ENCODE data around the gene ALB. TPM values are rescaled to one million over a fixed set of nuclear protein-coding genes. Genes with fewer than 3 reads are reported as not detected.
A peak's percentile ranks its signal among the peaks of the same experiment; 100 is the strongest.

Gene ALB
- polyA plus RNA-seq, 4 donors, result 2.0 to 61.1 (median 3.3) TPM

DNA sequence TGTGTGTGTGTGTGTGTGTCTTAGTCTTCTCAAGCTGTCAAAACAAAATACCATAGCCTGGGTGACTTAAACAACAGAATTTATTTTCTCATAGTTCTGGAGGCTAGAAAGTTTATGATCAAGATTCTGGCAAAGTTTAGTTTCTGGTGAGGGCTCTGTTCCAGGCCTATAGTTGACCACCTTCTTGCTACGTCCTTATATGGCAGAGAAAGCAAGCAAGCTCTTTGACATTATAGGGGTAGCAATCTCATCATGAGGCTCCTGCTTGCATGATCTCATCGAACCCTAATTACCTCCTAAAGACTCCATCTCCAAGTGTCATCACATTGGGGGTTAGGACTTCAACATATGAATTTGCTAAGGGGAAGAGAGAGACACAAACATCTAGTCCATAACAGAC is 25.0 kb downstream of the ALB start:
- no peak for DNase-seq (ENCODE audit: low read depth in 4 of 4, low spot score in 3 of 4)

DNA sequence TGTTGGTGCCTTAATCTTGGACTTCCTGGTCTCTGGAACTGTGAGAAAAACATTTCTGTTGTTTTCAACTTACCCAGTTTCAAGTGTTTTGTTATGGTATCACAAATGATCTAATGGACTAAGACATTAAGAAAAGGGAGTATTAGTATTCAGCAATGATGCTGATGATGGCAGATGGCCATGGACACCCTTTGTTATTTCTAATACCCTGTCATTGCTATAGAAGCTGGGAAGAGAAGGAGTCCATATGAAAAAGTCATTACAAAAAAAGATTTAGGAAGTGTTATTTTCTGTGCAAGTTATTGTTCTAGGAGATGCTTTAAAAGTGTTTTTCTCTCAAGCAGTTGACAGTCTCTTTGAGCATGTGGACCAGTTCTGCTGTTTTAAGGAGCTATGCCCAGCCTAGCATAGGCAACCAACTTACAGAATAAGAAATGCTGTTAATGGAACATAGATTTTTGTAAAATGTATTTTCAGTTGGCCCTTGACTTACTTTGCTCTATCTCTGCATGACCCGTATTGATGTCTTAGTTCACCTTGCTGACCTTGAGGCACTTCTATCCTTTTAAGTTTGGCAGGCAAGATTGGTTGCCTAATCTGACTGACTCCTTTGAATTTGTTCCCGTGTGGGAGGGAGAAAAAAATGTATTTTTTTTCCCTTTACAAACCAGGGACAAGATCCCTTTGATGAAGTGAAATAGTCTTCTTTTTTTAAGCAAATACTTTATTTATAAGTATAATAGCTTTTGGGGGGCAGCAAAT is 25.9 kb downstream of the ALB start:
- no peak for DNase-seq (ENCODE audit: low read depth in 4 of 4, low spot score in 3 of 4)

DNA sequence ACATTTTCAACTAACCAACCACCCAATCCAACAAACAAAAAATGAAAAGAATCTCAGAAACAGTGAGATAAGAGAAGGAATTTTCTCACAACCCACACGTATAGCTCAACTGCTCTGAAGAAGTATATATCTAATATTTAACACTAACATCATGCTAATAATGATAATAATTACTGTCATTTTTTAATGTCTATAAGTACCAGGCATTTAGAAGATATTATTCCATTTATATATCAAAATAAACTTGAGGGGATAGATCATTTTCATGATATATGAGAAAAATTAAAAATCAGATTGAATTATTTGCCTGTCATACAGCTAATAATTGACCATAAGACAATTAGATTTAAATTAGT is 27.7 kb downstream of the ALB start:
- no peak for DNase-seq (ENCODE audit: low read depth in 4 of 4, low spot score in 3 of 4)

DNA sequence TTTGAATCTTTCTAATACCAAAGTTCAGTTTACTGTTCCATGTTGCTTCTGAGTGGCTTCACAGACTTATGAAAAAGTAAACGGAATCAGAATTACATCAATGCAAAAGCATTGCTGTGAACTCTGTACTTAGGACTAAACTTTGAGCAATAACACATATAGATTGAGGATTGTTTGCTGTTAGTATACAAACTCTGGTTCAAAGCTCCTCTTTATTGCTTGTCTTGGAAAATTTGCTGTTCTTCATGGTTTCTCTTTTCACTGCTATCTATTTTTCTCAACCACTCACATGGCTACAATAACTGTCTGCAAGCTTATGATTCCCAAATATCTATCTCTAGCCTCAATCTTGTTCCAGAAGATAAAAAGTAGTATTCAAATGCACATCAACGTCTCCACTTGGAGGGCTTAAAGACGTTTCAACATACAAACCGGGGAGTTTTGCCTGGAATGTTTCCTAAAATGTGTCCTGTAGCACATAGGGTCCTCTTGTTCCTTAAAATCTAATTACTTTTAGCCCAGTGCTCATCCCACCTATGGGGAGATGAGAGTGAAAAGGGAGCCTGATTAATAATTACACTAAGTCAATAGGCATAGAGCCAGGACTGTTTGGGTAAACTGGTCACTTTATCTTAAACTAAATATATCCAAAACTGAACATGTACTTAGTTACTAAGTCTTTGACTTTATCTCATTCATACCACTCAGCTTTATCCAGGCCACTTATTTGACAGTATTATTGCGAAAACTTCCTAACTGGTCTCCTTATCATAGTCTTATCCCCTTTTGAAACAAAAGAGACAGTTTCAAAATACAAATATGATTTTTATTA is 28.3 kb downstream of the ALB start:
- no peak for DNase-seq (ENCODE audit: low read depth in 4 of 4, low spot score in 3 of 4)

DNA sequence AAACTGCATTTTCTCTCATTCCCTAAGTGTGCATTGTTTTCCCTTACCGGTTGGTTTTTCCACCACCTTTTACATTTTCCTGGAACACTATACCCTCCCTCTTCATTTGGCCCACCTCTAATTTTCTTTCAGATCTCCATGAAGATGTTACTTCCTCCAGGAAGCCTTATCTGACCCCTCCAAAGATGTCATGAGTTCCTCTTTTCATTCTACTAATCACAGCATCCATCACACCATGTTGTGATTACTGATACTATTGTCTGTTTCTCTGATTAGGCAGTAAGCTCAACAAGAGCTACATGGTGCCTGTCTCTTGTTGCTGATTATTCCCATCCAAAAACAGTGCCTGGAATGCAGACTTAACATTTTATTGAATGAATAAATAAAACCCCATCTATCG is 29.1 kb downstream of the ALB start:
- no peak for DNase-seq (ENCODE audit: low read depth in 4 of 4, low spot score in 3 of 4)

DNA sequence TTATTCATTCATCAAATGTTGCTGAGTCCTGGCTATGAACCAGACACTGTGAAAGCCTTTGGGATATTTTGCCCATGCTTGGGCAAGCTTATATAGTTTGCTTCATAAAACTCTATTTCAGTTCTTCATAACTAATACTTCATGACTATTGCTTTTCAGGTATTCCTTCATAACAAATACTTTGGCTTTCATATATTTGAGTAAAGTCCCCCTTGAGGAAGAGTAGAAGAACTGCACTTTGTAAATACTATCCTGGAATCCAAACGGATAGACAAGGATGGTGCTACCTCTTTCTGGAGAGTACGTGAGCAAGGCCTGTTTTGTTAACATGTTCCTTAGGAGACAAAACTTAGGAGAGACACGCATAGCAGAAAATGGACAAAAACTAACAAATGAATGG is 30.2 kb downstream of the ALB start:
- DNase-seq (ENCODE audit: low read depth in 4 of 4, low spot score in 3 of 4), result no peak

DNA sequence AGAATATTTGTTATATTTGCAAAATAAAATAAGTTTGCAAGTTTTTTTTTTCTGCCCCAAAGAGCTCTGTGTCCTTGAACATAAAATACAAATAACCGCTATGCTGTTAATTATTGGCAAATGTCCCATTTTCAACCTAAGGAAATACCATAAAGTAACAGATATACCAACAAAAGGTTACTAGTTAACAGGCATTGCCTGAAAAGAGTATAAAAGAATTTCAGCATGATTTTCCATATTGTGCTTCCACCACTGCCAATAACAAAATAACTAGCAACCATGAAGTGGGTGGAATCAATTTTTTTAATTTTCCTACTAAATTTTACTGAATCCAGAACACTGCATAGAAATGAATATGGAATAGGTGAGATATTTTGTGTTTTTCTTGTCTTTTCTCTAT is 31.9 kb downstream of the ALB start, which contains the start of gene AFP:
Gene AFP, plus strand, starts transcription at position 238 of the 400 bp plus-strand sequence. Its CDS starts 42 bp downstream, at position 280.
- DNase-seq (ENCODE audit: low read depth in 4 of 4, low spot score in 3 of 4), result no peak

DNA sequence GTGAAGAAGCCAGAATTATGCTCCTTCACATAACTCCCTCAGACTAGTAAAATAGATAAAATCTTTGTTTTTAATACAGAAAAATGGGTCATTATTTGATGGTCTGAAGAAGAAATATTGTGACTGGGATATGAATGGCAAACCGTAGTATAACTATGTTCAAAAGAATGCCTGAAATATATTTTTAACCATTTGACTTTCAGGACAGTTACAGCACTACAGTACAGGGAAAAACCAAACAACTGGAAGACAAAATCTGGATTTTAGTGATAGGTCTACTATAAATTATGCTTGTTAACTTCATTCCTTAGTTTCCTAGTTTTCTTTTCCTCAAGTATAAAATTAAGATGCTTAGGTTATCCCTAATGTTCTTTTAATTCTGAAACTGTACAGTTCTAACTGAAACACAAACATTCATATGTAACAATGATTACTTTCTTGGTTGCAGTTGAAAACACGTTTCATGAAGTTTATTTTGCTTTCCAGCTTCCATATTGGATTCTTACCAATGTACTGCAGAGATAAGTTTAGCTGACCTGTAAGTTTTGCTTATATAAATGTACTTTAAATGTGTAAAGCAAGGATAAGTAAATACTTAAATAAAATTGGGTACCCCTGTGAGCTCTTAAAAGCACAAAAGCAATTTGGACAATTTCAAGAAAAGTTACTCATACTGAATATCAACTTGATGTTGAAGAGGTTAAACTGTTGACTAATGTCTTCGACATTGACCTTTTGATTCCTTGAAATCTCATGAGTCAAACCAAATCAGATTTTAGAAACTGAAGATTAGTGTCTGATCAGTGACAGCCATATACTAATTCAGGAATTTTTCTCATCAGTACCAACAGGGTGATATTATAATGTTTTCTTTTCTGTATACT is 32.8 kb downstream of the ALB start:
- no peak for DNase-seq (ENCODE audit: low read depth in 4 of 4, low spot score in 3 of 4)

DNA sequence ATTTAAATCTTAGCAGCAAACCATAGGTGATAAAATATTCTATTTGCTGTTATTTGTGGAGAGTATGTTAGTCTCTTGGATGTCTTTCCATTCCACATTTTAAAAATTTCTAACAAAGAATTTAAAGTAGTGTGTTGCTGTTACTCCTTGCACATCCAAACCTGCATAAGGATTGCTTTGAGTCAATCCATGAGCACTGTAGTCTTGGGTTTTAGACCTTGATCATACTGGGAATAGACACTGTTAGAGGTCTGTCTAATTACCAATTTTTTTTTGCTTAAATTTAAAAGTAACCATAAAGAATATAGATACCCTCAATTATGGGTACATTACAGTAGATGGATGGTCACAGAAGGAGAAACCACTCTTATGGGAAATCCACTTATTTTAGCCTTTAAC is 33.5 kb downstream of the ALB start:
- no peak for DNase-seq (ENCODE audit: low read depth in 4 of 4, low spot score in 3 of 4)

DNA sequence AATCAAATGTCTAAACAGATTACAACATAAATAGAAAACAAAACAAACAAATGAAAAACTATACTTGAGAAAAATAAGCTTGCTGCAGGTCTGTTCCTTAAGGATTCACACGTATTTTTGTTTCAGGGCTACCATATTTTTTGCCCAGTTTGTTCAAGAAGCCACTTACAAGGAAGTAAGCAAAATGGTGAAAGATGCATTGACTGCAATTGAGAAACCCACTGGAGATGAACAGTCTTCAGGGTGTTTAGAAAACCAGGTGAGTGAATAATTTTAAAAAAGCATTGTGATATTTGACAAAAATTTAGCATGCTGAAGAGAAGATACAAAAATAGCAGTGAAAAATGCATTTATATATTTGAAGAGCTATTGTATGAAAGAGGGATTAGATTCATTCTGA is 34.0 kb downstream of the ALB start:
- DNase-seq (ENCODE audit: low read depth in 4 of 4, low spot score in 3 of 4), result no peak

DNA sequence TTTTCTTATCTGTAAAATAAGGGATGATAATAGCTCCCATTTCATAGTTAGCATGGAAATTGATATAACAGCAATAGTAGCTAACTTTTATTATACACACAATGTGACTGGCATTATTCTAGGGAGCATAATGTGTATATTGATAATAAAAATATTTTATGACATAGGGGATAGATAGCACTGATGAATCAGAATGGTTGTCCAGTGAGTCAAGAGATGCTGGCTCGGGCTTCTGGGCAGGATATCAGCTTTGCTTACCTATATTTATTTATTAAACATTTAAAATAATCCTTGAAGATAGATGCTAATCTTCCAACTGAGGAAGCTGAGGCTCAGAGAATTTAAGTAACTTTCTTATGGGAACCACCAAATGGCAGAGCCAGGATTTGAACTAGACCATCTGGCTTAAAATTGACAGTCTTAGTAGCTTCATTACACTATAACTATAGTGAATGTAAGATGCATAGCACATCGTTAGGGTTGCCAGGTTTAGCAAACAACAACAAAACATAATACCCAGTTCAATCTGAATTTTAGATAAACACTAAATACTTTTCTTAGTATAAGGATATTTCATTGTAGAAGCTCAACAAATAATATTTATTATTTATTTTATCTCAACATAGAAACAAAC is 34.6 kb downstream of the ALB start:
- no peak for DNase-seq (ENCODE audit: low read depth in 4 of 4, low spot score in 3 of 4)

DNA sequence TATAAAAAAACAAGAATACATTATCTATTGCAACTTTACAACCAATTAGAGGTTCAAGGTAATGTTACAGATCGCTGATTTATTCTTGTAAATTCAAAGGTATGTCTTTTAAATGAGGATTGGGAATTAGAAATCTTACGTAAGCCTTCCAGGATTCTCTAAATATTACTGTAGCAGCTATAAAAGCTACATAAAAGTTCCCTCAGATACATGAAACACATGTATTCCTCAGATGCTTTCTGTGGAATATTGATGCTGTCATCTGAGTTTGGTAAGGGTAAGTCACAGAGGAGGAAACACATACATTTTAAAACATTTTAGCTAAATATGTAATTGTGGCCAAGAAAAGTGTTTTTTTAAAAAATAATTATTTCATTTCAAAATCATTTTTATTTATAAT is 35.4 kb downstream of the ALB start:
- DNase-seq (ENCODE audit: low read depth in 4 of 4, low spot score in 3 of 4), result no peak

DNA sequence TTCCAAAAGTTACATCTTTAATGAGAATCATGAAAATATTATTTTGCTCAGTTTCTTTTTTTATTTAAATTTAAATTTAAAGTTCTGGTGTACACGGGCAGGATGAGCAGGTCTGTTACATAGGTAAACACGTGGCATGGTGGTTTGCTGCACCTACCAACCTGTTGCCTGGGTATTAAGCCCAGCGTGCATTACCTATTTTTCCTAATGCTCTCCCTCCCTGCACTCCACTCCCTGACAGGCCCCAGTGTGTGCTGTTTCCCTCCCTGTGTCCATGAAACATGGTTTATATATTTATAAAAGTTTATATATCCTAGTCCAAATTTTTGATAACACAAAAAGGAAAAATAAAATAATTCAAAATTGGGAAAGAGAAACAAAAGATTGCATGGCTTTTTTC is 35.9 kb downstream of the ALB start:
- no peak for DNase-seq (ENCODE audit: low read depth in 4 of 4, low spot score in 3 of 4)

DNA sequence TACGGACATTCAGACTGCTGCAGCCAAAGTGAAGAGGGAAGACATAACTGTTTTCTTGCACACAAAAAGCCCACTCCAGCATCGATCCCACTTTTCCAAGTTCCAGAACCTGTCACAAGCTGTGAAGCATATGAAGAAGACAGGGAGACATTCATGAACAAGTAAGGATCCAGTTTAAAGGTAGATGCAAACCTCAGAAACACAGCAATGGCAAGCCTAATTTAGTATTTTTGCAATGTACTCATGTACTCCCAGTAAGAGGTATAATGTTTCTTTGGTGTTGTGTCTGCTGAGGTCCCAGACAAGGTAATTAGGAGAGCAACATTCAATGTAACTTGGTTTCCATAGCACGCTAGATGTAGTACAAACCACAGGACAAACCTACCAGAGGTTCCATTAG is 36.6 kb downstream of the ALB start:
- DNase-seq (ENCODE audit: low read depth in 4 of 4, low spot score in 3 of 4), result no peak

DNA sequence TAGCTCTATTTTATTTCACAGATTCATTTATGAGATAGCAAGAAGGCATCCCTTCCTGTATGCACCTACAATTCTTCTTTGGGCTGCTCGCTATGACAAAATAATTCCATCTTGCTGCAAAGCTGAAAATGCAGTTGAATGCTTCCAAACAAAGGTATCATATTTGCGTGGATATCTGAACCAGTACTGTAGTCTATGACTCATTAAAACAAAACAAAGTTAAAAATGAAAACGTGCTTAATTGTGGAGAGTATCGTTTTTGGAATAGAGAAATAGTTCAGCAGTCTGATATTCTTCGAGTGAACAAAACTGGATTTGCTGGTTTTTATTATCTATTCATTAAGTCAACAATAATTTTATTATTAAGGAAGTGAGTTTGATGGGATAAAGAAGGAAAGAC is 38.2 kb downstream of the ALB start:
- DNase-seq (ENCODE audit: low read depth in 4 of 4, low spot score in 3 of 4), result no peak

DNA sequence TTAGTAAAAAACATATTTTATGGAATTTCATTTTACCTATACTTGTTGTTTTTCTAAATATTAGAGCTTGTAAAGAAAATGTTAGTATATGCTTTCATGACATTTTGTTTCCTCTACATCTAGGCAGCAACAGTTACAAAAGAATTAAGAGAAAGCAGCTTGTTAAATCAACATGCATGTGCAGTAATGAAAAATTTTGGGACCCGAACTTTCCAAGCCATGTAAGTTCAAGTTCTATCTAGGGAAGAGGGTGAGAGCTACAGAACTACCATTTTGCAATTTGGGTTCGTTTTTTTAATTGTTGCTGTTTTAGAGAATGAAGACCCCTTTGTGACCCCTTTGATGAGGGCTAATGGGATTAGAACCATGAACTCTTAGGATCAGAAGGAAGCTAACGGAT is 39.1 kb downstream of the ALB start:
- DNase-seq (ENCODE audit: low read depth in 4 of 4, low spot score in 3 of 4), result no peak

DNA sequence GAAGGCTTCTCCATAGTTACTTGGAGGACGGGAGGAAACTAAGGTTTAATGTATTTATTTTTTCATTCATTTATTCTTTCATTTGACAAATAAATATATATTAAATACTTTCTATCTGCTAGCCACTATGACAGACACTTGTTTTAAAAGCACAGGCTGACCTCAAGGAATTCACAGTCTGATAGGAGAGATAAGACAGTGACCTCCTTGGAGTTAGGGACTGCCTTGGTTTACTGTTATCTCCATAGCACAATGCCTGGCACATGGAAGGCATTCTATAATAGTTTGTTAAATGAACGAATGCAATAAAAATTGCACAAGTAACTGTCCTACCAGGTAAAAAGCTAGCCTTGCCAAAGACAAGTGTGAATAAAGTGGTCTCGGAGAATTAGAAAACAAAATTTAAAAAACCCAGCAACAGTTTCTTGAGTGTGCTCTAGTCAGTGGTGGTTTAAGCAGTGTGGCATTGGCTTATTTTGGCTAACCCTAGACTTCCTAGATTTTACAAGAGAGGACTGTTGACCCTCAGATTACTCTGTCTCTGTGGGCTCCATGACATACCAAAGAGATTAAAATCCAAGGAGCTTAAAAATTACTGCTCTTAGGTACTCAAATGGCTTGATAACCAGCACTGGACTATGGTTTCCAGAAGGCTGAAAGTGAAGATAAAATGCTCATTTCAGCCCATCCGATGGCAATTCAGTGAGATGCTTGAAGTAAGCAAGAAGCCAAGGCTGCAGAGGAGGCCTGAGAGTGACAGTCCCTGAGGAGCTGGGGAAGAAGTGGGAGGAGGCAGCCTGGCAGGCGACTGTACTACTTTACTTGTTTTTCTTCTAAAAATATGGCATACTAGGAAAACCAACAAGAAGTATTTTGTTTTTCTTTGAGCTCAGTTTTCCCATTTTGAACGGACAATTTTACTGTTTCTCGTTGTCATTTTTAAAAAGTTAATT is 41.6 kb downstream of the ALB start:
- no peak for DNase-seq (ENCODE audit: low read depth in 4 of 4, low spot score in 3 of 4)

DNA sequence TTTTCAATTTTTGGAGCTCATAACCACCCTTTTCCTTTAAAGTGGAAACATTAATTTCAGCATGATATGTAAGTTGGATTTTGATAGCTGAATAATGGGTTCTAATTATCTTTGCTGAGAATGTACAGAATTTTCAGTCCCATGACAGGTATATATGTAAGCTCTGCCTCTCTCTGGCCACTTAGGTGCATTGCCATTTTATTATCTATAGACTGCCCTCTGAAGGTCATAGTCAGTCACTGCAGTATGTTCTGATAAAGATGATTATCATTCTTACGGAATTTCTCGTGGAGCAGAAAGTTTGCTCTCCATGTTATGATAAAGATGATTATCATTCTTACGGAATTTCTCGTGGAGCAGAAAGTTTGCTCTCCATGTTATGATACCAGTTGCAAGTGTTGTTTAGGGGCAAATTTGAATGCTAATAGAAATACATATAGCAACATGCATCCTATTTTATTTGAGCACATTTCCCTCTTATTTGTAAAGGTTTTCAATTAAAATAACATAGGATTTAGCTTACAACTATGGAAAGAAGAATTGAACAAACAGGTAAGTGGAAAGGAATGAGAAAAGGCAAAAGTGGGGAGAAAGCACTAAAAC is 42.4 kb downstream of the ALB start:
- DNase-seq (ENCODE audit: low read depth in 4 of 4, low spot score in 3 of 4), result peak in 2 of 4 donors; percentile 2 to 4

DNA sequence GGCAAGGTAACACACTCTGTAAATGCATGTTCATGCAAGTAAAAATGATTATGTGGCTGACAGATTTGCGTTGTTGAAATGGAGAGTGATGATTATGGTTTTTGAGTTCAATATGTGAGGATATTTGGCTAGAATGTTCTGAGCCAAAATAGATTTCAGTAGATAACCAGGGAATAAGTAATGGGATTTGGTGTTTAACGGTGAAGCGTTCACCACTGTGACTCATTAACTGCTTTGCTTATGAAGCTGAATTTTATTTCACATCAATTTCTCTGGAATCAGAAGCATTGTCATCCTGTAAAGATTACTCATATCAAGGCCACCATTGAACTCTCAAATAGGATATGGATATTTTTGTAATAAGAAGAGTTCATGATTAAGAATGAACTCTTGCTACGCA is 43.6 kb downstream of the ALB start:
- no peak for DNase-seq (ENCODE audit: low read depth in 4 of 4, low spot score in 3 of 4)

All from right renal pelvis (tissue), 4 donors.